Large intestine (tissue), 3 donors: ENCODE results near the gene LSS. TPM values are rescaled to one million over a fixed set of nuclear protein-coding genes. Genes with fewer than 3 reads are reported as not detected.

ENCODE experiments used
- DNase-seq, 2 donors: peaks; one replicate each; pipeline versions ENCODE4 v3.0.0 to v3.0.0-alpha.2; 2013
- H3K27ac ChIP-seq: one replicate; pipeline ENCODE4 v1.5.1; 2013; ENCODE audit warnings: low read length
- H3K27me3 ChIP-seq: 2 replicates; pipeline ENCODE4 v1.6.1; 2013; ENCODE audit warnings: low read length; ENCODE audit not compliant: control insufficient read depth, insufficient read depth
- H3K36me3 ChIP-seq: 2 replicates; pipeline ENCODE4 v1.6.1; 2013; ENCODE audit warnings: low read length; ENCODE audit not compliant: control insufficient read depth, insufficient read depth
- H3K4me1 ChIP-seq: one replicate; pipeline ENCODE4 v1.6.1; 2013; ENCODE audit warnings: low read length; ENCODE audit not compliant: control insufficient read depth, insufficient read depth
- H3K4me3 ChIP-seq: one replicate; pipeline ENCODE4 v1.5.1; 2013; ENCODE audit warnings: low read length
- H3K9me3 ChIP-seq: one replicate; pipeline ENCODE4 v1.6.1; 2013; ENCODE audit warnings: mild to moderate bottlenecking, low read depth, low read length, moderate library complexity; ENCODE audit not compliant: control insufficient read depth
- WGBS: methylation state at CpG from one replicate; pipeline ENCODE4 v1.1.5; 2013; ENCODE audit warnings: low lambda C conversion rate; ENCODE audit not compliant: insufficient coverage; 5-methylcytosine and 5-hydroxymethylcytosine counted together
- polyA plus RNA-seq: library from polyadenylated mRNA; unstranded; fragments of 120-200 nt; gene quantifications from one replicate; pipeline ENCODE4 v1.2.1, GENCODE V29; 2013

LSS gene
- polyA plus RNA-seq, 1 donor, result 33.3 TPM

DNA sequence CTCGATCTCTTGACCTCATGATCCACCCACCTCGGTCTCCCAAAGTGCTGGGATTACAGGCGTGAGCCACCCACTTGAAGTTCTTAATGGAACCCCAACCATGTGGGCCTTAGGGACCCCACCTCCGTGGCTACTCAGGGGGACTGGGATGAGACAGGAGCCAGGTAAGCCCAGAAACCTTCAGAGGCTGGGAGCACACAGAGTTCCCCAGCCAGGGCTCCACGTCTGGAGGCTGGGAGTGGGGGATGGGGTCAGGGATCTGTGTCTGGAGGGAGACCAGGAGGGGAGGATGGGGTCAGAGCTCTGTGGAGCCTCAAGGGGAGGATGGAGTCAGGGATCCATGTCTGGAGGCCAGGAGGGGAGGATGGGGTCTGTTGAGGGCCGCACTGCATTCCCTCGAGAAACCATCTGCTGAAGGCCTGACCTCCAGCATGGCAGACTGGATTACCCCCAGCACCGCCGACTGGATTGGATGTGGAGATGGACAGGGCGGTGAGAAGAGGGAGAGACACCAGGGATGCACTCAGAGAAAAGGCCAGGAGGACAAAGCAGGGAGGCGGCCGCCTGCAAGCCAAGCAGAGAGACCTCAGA is 71.1 kb downstream of the LSS start:
- no peak overlapping the region for H3K4me3 ChIP-seq
- peaks cover 11% of the 10 kb centered on the region for H3K4me1 ChIP-seq
- peaks cover 2% of the 10 kb centered on the region for H3K27me3 ChIP-seq
- peaks cover 17% of the 10 kb centered on the region for H3K9me3 ChIP-seq
- WGBS, result no CpG with 5 or more reads among the region's 12 CpGs
- H3K27ac ChIP-seq, result no peak overlapping the region
- DNase-seq, result no peak
- no peaks in the 10 kb centered on the region for H3K36me3 ChIP-seq

DNA sequence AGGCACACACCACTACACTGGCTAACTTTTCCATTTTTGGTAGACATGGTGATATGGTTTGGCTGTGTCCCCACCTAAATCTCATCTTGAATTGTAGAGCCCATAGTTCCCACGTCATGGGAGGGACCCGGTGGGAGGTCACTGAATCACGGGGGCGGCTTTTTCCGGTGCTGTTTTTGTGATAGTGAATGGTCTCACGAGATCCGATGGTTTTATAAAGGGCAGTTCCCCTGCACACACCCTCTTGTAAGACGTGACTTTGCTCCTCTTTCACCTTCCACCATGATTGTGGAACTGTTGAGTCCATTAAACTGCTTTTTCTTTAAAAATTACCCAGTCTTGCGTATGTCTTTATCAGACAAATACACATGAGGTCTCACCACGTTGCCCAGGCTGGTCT is 71.9 kb downstream of the LSS start:
- Histone ChIP-seq H3K9me3 (peaks cover 11% of the 10 kb centered on the region), H3K27ac (no peak overlapping the region), H3K27me3 (peaks cover 2% of the 10 kb centered on the region), H3K4me3 (no peak overlapping the region), H3K36me3 (no peaks in the 10 kb centered on the region), H3K4me1 (peaks cover 11% of the 10 kb centered on the region)
- WGBS, result no CpG with 5 or more reads among the region's 10 CpGs
- no peak for DNase-seq

DNA sequence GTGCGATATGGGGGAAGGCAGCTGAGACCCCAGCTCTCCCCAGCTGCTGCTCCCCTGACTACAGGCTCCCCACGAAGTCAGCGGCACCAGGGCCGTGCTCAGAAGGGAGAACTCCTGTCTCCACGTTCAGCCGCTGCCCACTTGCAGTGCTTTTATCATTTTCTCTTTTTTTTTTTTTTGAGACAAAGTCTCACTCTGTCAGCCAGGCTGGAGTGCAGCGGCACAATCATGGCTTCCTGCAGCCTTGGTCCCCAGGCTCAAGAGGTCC is 72.3 kb downstream of the LSS start:
- WGBS, result no CpG with 5 or more reads among the region's 7 CpGs
- DNase-seq, result no peak
- no peaks in the 10 kb centered on the region for H3K36me3 ChIP-seq
- no peak overlapping the region for H3K27ac ChIP-seq
- H3K27me3 ChIP-seq, result peaks cover 2% of the 10 kb centered on the region
- H3K4me3 ChIP-seq, result no peak overlapping the region
- peaks cover 8% of the 10 kb centered on the region for H3K9me3 ChIP-seq
- H3K4me1 ChIP-seq, result peaks cover 11% of the 10 kb centered on the region

DNA sequence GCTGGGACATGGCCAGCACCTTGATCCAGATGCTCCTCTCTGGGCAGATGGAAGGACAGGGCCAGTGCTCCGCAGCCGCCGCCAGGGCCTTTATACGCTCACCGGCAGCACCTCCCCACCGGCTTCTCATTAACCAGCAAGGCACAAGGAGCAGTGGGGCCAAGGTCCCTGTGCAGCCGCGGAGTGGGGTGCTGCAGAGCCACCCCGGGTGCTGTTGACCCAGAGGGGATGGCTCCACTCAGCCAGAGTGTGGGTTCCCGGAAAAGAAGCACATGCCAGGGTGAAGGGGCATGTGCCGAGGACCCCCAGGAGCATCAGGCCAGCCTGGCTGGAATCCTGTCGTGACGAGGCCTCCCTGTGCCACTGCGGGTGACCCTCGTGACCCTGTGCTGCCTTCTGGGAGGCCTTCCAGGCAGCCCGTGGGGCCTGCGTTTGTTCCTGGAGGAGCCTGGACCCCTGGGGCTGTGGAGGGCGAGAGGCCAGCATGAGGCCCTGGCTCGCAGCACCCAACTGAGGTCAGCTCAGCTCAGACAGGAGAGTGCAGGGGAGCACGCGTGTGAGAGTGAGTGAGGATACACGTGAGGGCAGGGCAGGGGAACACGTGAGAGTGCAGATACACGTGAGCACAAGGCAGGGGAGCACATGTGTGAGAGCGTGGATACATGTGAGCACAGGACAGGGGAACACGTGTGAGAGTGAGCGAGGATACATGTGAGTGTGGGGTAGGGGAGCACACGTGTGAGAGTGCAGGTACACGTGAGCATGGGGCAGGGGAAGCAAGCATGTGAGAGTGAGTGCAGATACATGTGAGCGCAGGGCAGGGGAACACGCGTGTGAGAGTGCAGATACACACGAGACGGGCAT is 72.8 kb downstream of the LSS start, which contains the start of gene FTCD:
Gene FTCD, minus strand, starts transcription at position 66 of the 864 bp plus-strand sequence. Its CDS starts 56 bp downstream, at position 10.
- H3K27me3 ChIP-seq, result no peaks in the 10 kb centered on the region
- H3K4me1 ChIP-seq, result peaks cover 11% of the 10 kb centered on the region
- peak; percentile 74 to 85 for DNase-seq
- H3K9me3 ChIP-seq, result peaks cover 3% of the 10 kb centered on the region
- no peaks in the 10 kb centered on the region for H3K36me3 ChIP-seq
- 68% methylated on average over 6 of the region's 34 CpGs for WGBS
- H3K4me3 ChIP-seq, result peak within 1 kb of the TSS; percentile 58
- peak within 1 kb of the TSS; percentile 63 for H3K27ac ChIP-seq

DNA sequence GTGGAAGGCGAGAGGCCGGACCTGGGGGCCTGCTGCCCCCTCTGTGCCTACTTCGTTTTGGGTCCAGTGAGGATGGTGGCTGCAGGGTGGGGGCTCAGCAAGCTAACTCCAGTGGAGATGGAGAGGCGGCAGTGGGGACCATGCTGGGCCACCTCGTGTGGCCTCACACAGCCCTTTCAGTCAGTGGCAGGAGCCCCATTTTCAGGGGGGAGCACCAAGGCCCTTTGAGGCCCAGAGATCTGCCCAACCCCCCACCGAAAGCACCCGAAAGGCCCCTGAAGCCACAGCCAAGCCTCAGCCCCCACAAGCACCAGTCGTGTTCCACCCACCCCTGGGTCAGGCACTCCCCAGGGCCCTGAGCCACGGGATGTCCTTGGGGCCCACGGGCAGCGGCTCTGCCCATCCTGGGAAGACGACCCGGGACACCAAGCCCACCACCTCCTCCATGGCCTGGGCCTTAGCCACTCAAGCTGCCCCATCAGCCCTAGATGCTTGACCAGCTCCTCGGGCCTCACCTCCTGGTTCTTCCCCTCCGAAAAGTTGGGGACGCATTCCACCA is 73.5 kb downstream of the LSS start:
- Histone ChIP-seq H3K27me3 (no peaks in the 10 kb centered on the region), H3K36me3 (no peaks in the 10 kb centered on the region), H3K9me3 (peaks cover 3% of the 10 kb centered on the region), H3K27ac (peak overlapping the region; percentile 63), H3K4me3 (peak overlapping the region; percentile 58), H3K4me1 (peaks cover 11% of the 10 kb centered on the region)
- no peak for DNase-seq
- WGBS, result no CpG with 5 or more reads among the region's 16 CpGs

DNA sequence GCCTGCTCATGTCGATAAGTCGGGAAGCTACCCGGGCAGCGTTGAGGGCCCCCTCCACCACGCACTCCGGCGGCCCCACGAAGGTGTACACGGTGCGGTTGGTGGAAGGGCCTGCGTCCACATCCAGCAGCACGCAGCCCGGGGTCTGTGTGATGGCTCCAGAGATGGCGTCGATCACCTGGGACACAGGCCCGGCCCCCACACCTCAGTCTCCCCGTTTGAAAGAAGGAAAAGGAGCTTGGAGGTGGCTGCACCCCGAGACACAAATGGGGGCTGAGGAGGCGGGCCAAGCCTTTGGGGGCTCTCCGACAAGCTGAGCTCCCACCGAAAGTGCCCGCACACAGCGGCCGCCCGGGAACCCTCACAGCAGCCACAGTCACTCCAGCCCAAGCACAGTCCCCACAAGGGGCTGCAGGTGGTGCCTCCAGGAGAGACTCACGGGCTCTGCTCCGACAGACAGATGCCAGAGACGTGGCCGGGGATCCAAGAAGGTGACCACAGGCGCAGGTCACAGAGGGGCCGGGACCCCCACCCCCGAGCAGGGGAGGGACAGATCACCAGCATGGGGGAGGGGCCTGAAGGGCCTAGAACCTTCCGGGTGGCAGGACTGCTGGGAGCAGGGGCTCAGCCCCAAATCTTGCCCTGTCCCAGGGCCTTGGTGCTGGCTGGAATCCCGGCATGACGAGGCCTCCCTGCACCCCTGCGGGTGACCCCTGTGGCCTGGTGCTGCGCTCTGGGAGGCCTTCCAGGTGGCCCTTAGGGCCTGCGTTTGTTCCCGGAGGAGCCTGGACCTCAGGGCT is 74.2 kb downstream of the LSS start:
- Histone ChIP-seq H3K4me1 (peaks cover 11% of the 10 kb centered on the region), H3K36me3 (no peaks in the 10 kb centered on the region), H3K27me3 (no peaks in the 10 kb centered on the region), H3K9me3 (peaks cover 3% of the 10 kb centered on the region), H3K4me3 (peak overlapping the region; percentile 58), H3K27ac (no peak overlapping the region)
- WGBS, result no CpG with 5 or more reads among the region's 39 CpGs
- no peak for DNase-seq

DNA sequence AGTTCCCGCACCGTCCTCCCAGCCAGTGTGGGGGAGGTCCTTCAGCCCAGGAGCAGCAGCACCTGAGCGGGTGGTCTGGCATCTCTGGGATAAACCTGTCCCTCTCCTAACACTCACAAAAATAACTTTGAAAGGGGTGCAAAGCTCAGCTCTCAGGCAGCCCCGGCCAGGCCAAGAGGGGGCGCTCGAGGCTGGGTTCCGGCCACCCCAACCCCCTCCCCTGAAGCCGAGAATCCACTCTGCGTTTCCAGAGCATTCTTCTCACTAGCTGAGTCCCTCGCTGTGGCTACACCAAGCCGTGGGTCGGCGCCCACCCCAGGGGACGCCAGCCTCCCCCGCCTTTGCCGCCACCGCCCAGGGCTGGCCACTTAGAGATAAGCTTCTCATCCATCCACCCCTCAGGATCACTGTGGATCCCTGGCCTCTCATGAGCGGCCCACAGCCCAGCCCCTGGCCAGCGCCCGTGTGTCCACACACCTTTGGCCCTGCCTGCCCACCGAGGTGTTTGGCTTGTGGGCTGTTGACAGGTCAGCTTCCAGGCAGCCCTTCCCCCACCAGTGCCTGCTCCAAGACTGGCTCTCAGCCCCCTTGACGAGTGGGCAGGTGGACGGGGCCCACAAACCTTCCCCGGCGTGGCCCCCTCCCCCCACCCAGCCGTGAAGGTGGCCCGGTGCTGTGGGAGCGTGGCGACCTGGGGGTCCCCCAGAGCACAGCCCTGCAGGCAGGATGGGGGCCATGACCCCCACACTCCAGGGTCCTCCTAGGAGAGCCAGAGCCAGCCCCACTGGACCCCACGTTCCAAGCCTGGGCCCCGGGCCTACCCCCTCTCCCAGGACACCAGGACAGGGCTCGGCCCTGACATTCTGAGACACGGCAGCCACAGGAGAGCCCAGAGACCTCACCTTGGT is 75.1 kb downstream of the LSS start:
- Histone ChIP-seq H3K9me3 (peaks cover 3% of the 10 kb centered on the region), H3K4me3 (peak overlapping the region; percentile 58), H3K36me3 (no peaks in the 10 kb centered on the region), H3K27me3 (no peaks in the 10 kb centered on the region), H3K27ac (peak overlapping the region; percentile 37), H3K4me1 (peaks cover 11% of the 10 kb centered on the region)
- peak; percentile 51 to 64 for DNase-seq
- WGBS, result no CpG with 5 or more reads among the region's 33 CpGs

DNA sequence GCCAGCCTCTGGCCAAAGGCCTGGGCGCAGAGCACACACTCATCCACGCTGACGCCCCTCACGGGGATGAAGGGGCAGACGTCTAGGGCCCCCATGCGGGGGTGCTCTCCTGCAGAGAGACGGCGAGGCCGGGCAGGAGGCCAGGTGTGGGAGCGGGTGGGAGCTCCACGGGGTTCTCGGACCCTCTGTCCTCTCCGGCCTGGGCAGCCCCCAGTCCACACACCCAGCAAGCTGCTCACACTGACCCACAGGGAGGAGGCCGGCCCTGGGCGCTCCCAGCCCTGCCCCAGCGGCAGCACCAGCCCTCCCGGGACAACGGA is 75.7 kb downstream of the LSS start:
- Histone ChIP-seq H3K4me1 (peaks cover 11% of the 10 kb centered on the region), H3K36me3 (no peaks in the 10 kb centered on the region), H3K27ac (no peak overlapping the region), H3K4me3 (peak overlapping the region; percentile 58), H3K9me3 (peaks cover 3% of the 10 kb centered on the region), H3K27me3 (no peaks in the 10 kb centered on the region)
- DNase-seq, result no peak
- no CpG with 5 or more reads among the region's 18 CpGs for WGBS

DNA sequence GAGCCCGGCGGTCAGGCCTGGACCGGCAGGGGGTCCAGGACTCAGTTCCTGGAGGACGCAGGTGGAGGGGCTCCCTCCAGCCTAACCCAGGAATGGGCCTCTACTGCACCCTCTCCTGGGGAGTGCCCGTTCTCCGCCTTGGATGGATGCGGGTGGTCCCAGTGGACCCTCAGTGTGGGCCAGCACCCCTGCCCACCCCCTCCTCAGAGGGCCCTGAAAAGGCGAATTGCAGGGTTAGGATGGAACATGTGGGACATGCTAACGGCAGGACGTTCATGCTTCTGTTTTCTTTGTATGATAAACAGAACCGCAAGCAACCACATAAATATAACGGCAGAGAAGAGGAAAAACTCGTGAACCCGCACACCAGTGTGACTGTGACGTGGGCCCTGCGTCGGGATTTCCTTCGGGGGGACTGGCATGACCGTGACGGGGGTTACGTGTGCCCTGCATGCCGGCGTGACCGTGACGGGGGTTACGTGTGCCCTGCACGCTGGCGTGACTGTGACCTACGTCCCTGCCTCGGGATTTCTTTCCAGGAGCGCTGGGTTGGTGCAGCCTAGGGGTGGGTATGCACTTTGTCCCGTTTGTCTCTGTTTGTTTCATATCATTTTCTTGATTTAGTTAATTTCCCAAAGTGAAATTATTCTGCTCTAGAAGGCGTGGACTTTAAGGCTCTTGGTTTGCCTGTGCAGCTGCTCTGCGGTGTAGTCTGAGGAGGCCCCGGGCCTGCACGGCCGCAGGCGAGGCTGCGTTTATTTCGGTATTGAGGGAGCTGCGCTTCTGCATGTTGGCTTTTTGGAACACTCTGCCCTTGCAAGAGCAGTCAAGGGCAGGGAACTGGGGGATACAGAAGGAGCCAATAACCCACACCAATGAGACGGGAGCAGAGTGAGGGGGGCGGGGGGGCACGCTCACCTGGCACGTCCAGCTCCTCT is 76.3 kb downstream of the LSS start:
- peak overlapping the region; percentile 58 for H3K4me3 ChIP-seq
- peaks cover 3% of the 10 kb centered on the region for H3K9me3 ChIP-seq
- no peak for DNase-seq
- H3K27me3 ChIP-seq, result no peaks in the 10 kb centered on the region
- H3K4me1 ChIP-seq, result peaks cover 11% of the 10 kb centered on the region
- H3K27ac ChIP-seq, result no peak overlapping the region
- WGBS, result no CpG with 5 or more reads among the region's 45 CpGs
- H3K36me3 ChIP-seq, result no peaks in the 10 kb centered on the region
